GM06990 (cell line): ENCODE results near the gene CLEC1B.
"Not testable (repeated sequence)": the region's sequence is repeated elsewhere in the genome, so short reads cannot be mapped to it uniquely, and the experiment has no call there.

Experiments
- DNase-seq: peaks from one replicate; pipeline ENCODE4 v3.0.0-alpha.2; 2011; ENCODE audit not compliant: insufficient read length; ENCODE audit errors: extremely low read depth
- H3K27me3 ChIP-seq: replicated peaks from 2 replicates; pipeline ENCODE4 v1.6.0; 2011; ENCODE audit warnings: low read length; ENCODE audit not compliant: control insufficient read depth, insufficient read depth
- H3K36me3 ChIP-seq: 2 replicates; pipeline ENCODE4 v1.5.1; 2011; ENCODE audit warnings: low read length; ENCODE audit not compliant: control insufficient read depth, insufficient read depth
- H3K4me3 ChIP-seq: replicated peaks from 2 replicates; pipeline ENCODE4 v1.5.1; 2011; ENCODE audit warnings: low read depth, mild to moderate bottlenecking, control low read depth, low read length
- CTCF ChIP-seq: IDR thresholded peaks from 2 replicates; pipeline ENCODE4 v1.5.1; 2011; ENCODE audit warnings: low read length, control low read depth, mild to moderate bottlenecking, inconsistent platforms; ENCODE audit not compliant: insufficient read depth, poor library complexity, severe bottlenecking

The CLEC1B gene

GRCh38 chr12:9992296-9992695 lies 6.6 kb downstream of the CLEC1B start:
- no peak overlapping the region for H3K4me3 ChIP-seq
- TF ChIP-seq CTCF, result no peak
- H3K27me3 ChIP-seq, result no peaks in the 10 kb centered on the region; the same call in 1 of the 2 replicates
- no peaks in the 10 kb centered on the region for H3K36me3 ChIP-seq
- no peak for DNase-seq

GRCh38 chr12:9991876-9992275 lies 7.0 kb downstream of the CLEC1B start:
- TF ChIP-seq CTCF, result no peak
- no peak for DNase-seq
- H3K36me3 ChIP-seq, result no peaks in the 10 kb centered on the region
- H3K27me3 ChIP-seq, result no peaks in the 10 kb centered on the region
- H3K4me3 ChIP-seq, result no peak overlapping the region

- TF ChIP-seq CTCF, result no peak
- H3K4me3 ChIP-seq, result no peak overlapping the region
- DNase-seq, result no peak
- H3K27me3 ChIP-seq, result no peaks in the 10 kb centered on the region
- no peaks in the 10 kb centered on the region for H3K36me3 ChIP-seq
These were observed 18.8 kb downstream of the CLEC1B start for GRCh38 chr12:9980126-9980525.

- Histone ChIP-seq H3K27me3 (no peaks in the 10 kb centered on the region), H3K36me3 (no peaks in the 10 kb centered on the region), H3K4me3 (no peak overlapping the region)
- TF ChIP-seq CTCF, result no peak
- no peak for DNase-seq
These were observed 21.0 kb downstream of the CLEC1B start for GRCh38 chr12:9977916-9978315.

GRCh38 chr12:9976626-9977025 lies 22.3 kb downstream of the CLEC1B start:
- not testable (repeated sequence) for H3K36me3 ChIP-seq, H3K27me3 ChIP-seq, H3K4me3 ChIP-seq, DNase-seq

GRCh38 chr12:9975614-9976013 lies 23.3 kb downstream of the CLEC1B start:
- no peak for TF ChIP-seq CTCF
- no peak for DNase-seq
- Histone ChIP-seq H3K36me3 (no peaks in the 10 kb centered on the region), H3K4me3 (no peak overlapping the region), H3K27me3 (no peaks in the 10 kb centered on the region)

- not testable (repeated sequence) for H3K27me3 ChIP-seq, H3K4me3 ChIP-seq, H3K36me3 ChIP-seq, DNase-seq
These were observed 24.2 kb downstream of the CLEC1B start for GRCh38 chr12:9974731-9975130.
